ENCODE measurements around the gene UIMC1. TPM values are rescaled to one million over a fixed set of nuclear protein-coding genes. Genes with fewer than 3 reads are reported as not detected.

Gene UIMC1
- total RNA-seq, 1 experiment from 2014 or later: 52.8 TPM

- no peak overlapping the region for H3K27ac Mint-ChIP-seq (ENCODE audit: unreplicated experiment)
- BruUV-seq (replicated peaks): no TSS peak
- peaks cover 21% of the 10 kb centered on the region for H3K36me3 Mint-ChIP-seq (ENCODE audit: insufficient read depth, unreplicated experiment)
- POLR2A ChIA-PET: no interaction called here
- CTCF ChIA-PET: no interaction called here
- Histone ChIP-seq H3K9me3 (no peaks in the 10 kb centered on the region), H3K4me1 (peaks cover 3% of the 10 kb centered on the region; the same call in 1 of the 2 replicates), H3K27me3 (replicated peaks; ENCODE audit: control insufficient read depth, insufficient read depth, low read length) (no peaks in the 10 kb centered on the region), H3K4me3 (ENCODE audit: low read depth, low read length) (no peak overlapping the region), H3K36me3 (ENCODE audit: control insufficient read depth, insufficient read depth, low read length) (no peaks in the 10 kb centered on the region)
- no peak for TF ChIP-seq CTCF (IDR thresholded peaks at IDR 0.05; ENCODE audit: insufficient read depth in 1 of 2, low read depth in 1 of 2, low read length in 1 of 2, severe bottlenecking in 1 of 2, unreplicated experiment in 1 of 2)
- H3K27me3 Mint-ChIP-seq (ENCODE audit: insufficient read depth, unreplicated experiment): no peaks in the 10 kb centered on the region
- intact Hi-C loops (cut with micrococcal nuclease; ENCODE audit: unreplicated experiment): no loop called here
- no peaks in the 10 kb centered on the region for H3K9me3 Mint-ChIP-seq (ENCODE audit: unreplicated experiment)
- peaks cover 5% of the 10 kb centered on the region for H3K4me1 Mint-ChIP-seq (ENCODE audit: low read depth, unreplicated experiment)
- no peak overlapping the region for H3K4me3 Mint-ChIP-seq (ENCODE audit: unreplicated experiment)
- DNase-seq: no peak
Observed at GRCh38 chr5:177010153-177010552, 3.6 kb upstream of the UIMC1 start.

GRCh38 chr5:177008716-177009115, 2.1 kb upstream of the UIMC1 start:
- BruUV-seq (replicated peaks): no TSS peak
- Mint-ChIP-seq H3K4me1 (ENCODE audit: low read depth, unreplicated experiment) (peaks cover 5% of the 10 kb centered on the region), H3K9me3 (ENCODE audit: unreplicated experiment) (no peaks in the 10 kb centered on the region), H3K27me3 (ENCODE audit: insufficient read depth, unreplicated experiment) (no peaks in the 10 kb centered on the region), H3K4me3 (ENCODE audit: unreplicated experiment) (no peak overlapping the region), H3K36me3 (ENCODE audit: insufficient read depth, unreplicated experiment) (peaks cover 21% of the 10 kb centered on the region), H3K27ac (ENCODE audit: unreplicated experiment) (no peak overlapping the region)
- no peak for TF ChIP-seq CTCF (IDR thresholded peaks at IDR 0.05; ENCODE audit: insufficient read depth in 1 of 2, low read depth in 1 of 2, low read length in 1 of 2, severe bottlenecking in 1 of 2, unreplicated experiment in 1 of 2)
- H3K36me3 ChIP-seq (ENCODE audit: control insufficient read depth, insufficient read depth, low read length): no peaks in the 10 kb centered on the region
- CTCF ChIA-PET: interaction anchor here (0.8 kb wide), 1 partner anchor 78 kb away, joined by 3 read pairs; no protein-coding TSS in a partner anchor
- no peaks in the 10 kb centered on the region for H3K27me3 ChIP-seq (replicated peaks; ENCODE audit: control insufficient read depth, insufficient read depth, low read length)
- no peaks in the 10 kb centered on the region for H3K9me3 ChIP-seq
- H3K4me1 ChIP-seq: peaks cover 5% of the 10 kb centered on the region; the same call in 1 of the 2 replicates
- DNase-seq: no peak
- POLR2A ChIA-PET: no interaction called here
- no peak overlapping the region for H3K4me3 ChIP-seq (ENCODE audit: low read depth, low read length)
- intact Hi-C loops (cut with micrococcal nuclease; ENCODE audit: unreplicated experiment): no loop called here

- CTCF ChIA-PET: interaction anchor here (0.5 to 1.3 kb wide), 7 partner anchors 9 to 540 kb away, joined by 3 to 9 read pairs (median 4); partner anchors contain the start of genes FGFR4 and ZNF346
- H3K36me3 ChIP-seq (ENCODE audit: control insufficient read depth, insufficient read depth, low read length): no peaks in the 10 kb centered on the region
- peaks cover 39% of the 10 kb centered on the region for H3K36me3 Mint-ChIP-seq (ENCODE audit: insufficient read depth, unreplicated experiment)
- no peaks in the 10 kb centered on the region for H3K9me3 ChIP-seq
- intact Hi-C loops (cut with micrococcal nuclease; ENCODE audit: unreplicated experiment): loop anchor here (2.0 kb wide), 1 partner anchor 17 kb away; the partner anchor contains the start of gene ZNF346
- H3K4me1 ChIP-seq: peaks cover 5% of the 10 kb centered on the region; the same call in 1 of the 2 replicates
- no peaks in the 10 kb centered on the region for H3K9me3 Mint-ChIP-seq (ENCODE audit: unreplicated experiment)
- peaks cover 5% of the 10 kb centered on the region for H3K4me1 Mint-ChIP-seq (ENCODE audit: low read depth, unreplicated experiment)
- peak; percentile 71 to 77 for DNase-seq
- peak overlapping the region; percentile 93 for H3K27ac Mint-ChIP-seq (ENCODE audit: unreplicated experiment)
- BruUV-seq (replicated peaks): no TSS peak
- H3K27me3 Mint-ChIP-seq (ENCODE audit: insufficient read depth, unreplicated experiment): no peaks in the 10 kb centered on the region
- TF ChIP-seq CTCF (IDR thresholded peaks at IDR 0.05; ENCODE audit: insufficient read depth in 1 of 2, low read depth in 1 of 2, low read length in 1 of 2, severe bottlenecking in 1 of 2, unreplicated experiment in 1 of 2): peak; percentile 40 to 77
- peak overlapping the region; percentile 71 for H3K4me3 ChIP-seq (ENCODE audit: low read depth, low read length)
- H3K27me3 ChIP-seq (replicated peaks; ENCODE audit: control insufficient read depth, insufficient read depth, low read length): no peaks in the 10 kb centered on the region
- POLR2A ChIA-PET: interaction anchor here (0.6 to 1.5 kb wide), 3 partner anchors 8 to 345 kb away, joined by 4 to 8 read pairs (median 4); partner anchors contain the start of gene FGFR4
- H3K4me3 Mint-ChIP-seq (ENCODE audit: unreplicated experiment): peak overlapping the region; percentile 89
Observed at GRCh38 chr5:177005619-177006264, 837 bp downstream of the UIMC1 start.

Data from Caco-2 (cell line).